ENCODE measurements around the gene USP22.
"Not testable (repeated sequence)": the region's sequence is repeated elsewhere in the genome, so short reads cannot be mapped to it uniquely, and the experiment has no call there.

DNA sequence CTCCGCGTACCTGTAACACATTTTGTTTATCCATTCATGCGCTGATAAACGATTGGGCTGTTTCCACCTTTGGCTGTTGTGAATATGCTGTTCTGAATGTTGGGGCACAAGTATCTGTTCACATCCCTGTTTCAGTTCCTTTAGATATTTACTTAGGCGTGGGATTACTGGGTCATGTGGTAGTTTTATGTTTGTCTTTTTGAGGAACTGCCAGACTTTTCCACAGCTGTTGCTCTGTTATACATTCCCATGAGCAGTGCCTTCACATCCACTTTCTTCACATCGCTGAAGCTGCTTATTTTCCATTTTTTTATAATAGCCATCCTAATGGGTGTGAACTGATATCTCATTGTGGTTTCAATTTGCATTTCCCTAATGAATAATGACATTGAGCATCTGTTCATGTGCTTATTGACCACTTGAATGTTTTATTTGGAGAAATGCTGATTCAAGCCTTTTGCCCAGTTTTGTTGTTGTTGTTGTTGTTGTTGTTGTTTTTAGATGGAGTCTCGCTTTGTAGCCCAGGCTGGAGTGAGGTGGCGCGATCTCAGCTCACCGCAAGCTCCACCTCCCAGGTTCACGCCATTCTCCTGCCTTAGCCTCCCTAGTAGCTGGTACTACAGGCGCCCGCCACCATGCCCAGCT, 65.1 kb downstream of the USP22 start:
- not testable (repeated sequence) for TF ChIP-seq ZNF274 (IDR thresholded peaks at IDR 0.05; ENCODE audit: low read depth, low read length); SUZ12 (IDR thresholded peaks at IDR 0.05; ENCODE audit: extremely low read depth, insufficient read depth, insufficient read length)

Data from NT2/D1 (cell line).